Measurements from ENCODE around the gene RAD23A. TPM values are rescaled to one million over a fixed set of nuclear protein-coding genes. Genes with fewer than 3 reads are reported as not detected.
"Not testable (repeated sequence)": the region's sequence is repeated elsewhere in the genome, so short reads cannot be mapped to it uniquely, and the experiment has no call there.

RAD23A gene
- polyA plus RNA-seq, 1 experiment: 36.2 TPM

GRCh38 chr19:12946731-12947496, 1.3 kb downstream of the RAD23A start:
- Histone ChIP-seq H3K4me3 (ENCODE audit: low read depth, low read length) (peak overlapping the region; percentile 82), H3K27me3 (ENCODE audit: control insufficient read depth, insufficient read depth, low read length) (no peaks in the 10 kb centered on the region), H3K9me3 (ENCODE audit: control insufficient read depth, insufficient read depth, low read length) (no peaks in the 10 kb centered on the region; the same call in 1 of the 2 replicates), H3K27ac (ENCODE audit: low read depth, low read length) (peak overlapping the region; percentile 47)
- ChIA-PET POLR2A (interaction anchor here (0.6 to 1.5 kb wide), 20 partner anchors 7 to 1794 kb away, joined by 3 to 10 read pairs (median 4); partner anchors contain the start of genes DNASE2, FARSA, GADD45GIP1 and GCDH), CTCF (interaction anchor here (0.6 to 1.8 kb wide), 2 partner anchors 7 to 18 kb away, joined by 3 to 8 read pairs; no protein-coding TSS in a partner anchor)
- DNase-seq (ENCODE audit: low read depth, low spot score): no peak
- no peak for TF ChIP-seq CTCF (IDR thresholded peaks at IDR 0.05; ENCODE audit: low read depth, low read length)

GRCh38 chr19:12947702-12948611, 2.3 kb downstream of the RAD23A start:
- Histone ChIP-seq H3K27ac (ENCODE audit: low read depth, low read length) (no peak overlapping the region), H3K4me3 (ENCODE audit: low read depth, low read length) (no peak overlapping the region), H3K27me3 (ENCODE audit: control insufficient read depth, insufficient read depth, low read length) (no peaks in the 10 kb centered on the region), H3K9me3 (ENCODE audit: control insufficient read depth, insufficient read depth, low read length) (no peaks in the 10 kb centered on the region; the same call in 1 of the 2 replicates)
- no peak for TF ChIP-seq CTCF (IDR thresholded peaks at IDR 0.05; ENCODE audit: low read depth, low read length)
- ChIA-PET POLR2A (interaction anchor here (1.1 kb wide), 1 partner anchor 10 kb away, joined by 3 read pairs; no protein-coding TSS in a partner anchor), CTCF (interaction anchor here (0.5 to 1.8 kb wide), 2 partner anchors 17 to 67 kb away, joined by 3 to 8 read pairs; partner anchors contain the start of gene DNASE2)
- no peak for DNase-seq (ENCODE audit: low read depth, low spot score)

GRCh38 chr19:12948612-12949362, 3.1 kb downstream of the RAD23A start:
- Histone ChIP-seq H3K27me3 (ENCODE audit: control insufficient read depth, insufficient read depth, low read length) (no peaks in the 10 kb centered on the region), H3K4me3 (ENCODE audit: low read depth, low read length) (no peak overlapping the region), H3K9me3 (ENCODE audit: control insufficient read depth, insufficient read depth, low read length) (no peaks in the 10 kb centered on the region; the same call in 1 of the 2 replicates), H3K27ac (ENCODE audit: low read depth, low read length) (no peak overlapping the region)
- POLR2A ChIA-PET: interaction anchor here (1.1 kb wide), 1 partner anchor 11 kb away, joined by 3 read pairs; no protein-coding TSS in a partner anchor
- no peak for TF ChIP-seq CTCF (IDR thresholded peaks at IDR 0.05; ENCODE audit: low read depth, low read length)
- CTCF ChIA-PET: interaction anchor here (1.8 kb wide), 1 partner anchor 17 kb away, joined by 8 read pairs; no protein-coding TSS in a partner anchor
- no peak for DNase-seq (ENCODE audit: low read depth, low spot score)

GRCh38 chr19:12949363-12950283, 4.0 kb downstream of the RAD23A start:
- DNase-seq (ENCODE audit: low read depth, low spot score): no peak
- Histone ChIP-seq H3K27me3 (ENCODE audit: control insufficient read depth, insufficient read depth, low read length) (no peaks in the 10 kb centered on the region), H3K9me3 (ENCODE audit: control insufficient read depth, insufficient read depth, low read length) (no peaks in the 10 kb centered on the region; the same call in 1 of the 2 replicates), H3K27ac (ENCODE audit: low read depth, low read length) (peak overlapping the region; percentile 11), H3K4me3 (ENCODE audit: low read depth, low read length) (no peak overlapping the region)
- ChIA-PET POLR2A (interaction anchor here (0.6 kb wide), 1 partner anchor 42 kb away, joined by 3 read pairs; no protein-coding TSS in a partner anchor), CTCF (interaction anchor here (0.5 to 2.0 kb wide), 3 partner anchors 16 to 104 kb away, joined by 4 to 9 read pairs (median 5); no protein-coding TSS in a partner anchor)
- TF ChIP-seq CTCF (IDR thresholded peaks at IDR 0.05; ENCODE audit: low read depth, low read length): no peak

- POLR2A ChIA-PET; H3K9me3 ChIP-seq (ENCODE audit: control insufficient read depth, insufficient read depth, low read length); H3K4me3 ChIP-seq (ENCODE audit: low read depth, low read length): not testable (repeated sequence)
Observed at GRCh38 chr19:12952050-12952449, 6.4 kb downstream of the RAD23A start.

More at GRCh38 chr19:12952050-12952449, 6.4 kb downstream of the RAD23A start:
- not testable (repeated sequence) for H3K27me3 ChIP-seq (ENCODE audit: control insufficient read depth, insufficient read depth, low read length); DNase-seq (ENCODE audit: low read depth, low spot score)
- CTCF ChIA-PET: interaction anchor here (2.0 kb wide), 1 partner anchor 13 kb away, joined by 9 read pairs; no protein-coding TSS in a partner anchor
- peak overlapping the region; percentile 90 for H3K27ac ChIP-seq (ENCODE audit: low read depth, low read length)

Measured in AG04450 (cell line).